Hepatocyte (in vitro differentiated cells): ENCODE data around the gene SESN1. TPM values are rescaled to one million over a fixed set of nuclear protein-coding genes. Genes with fewer than 3 reads are reported as not detected.
A peak's percentile ranks its signal among the peaks of the same experiment; 100 is the strongest.

ENCODE experiments used
- DNase-seq: peaks from one replicate; pipeline ENCODE4 v3.0.0-alpha.2; 2016; ENCODE audit warnings: low spot score
- H2AFZ ChIP-seq: fragments of 200-600 bp; sonication (generic); 2 replicates; pipeline ENCODE4 v1.6.0; 2016; ENCODE audit warnings: antibody characterized with exemption, mild to moderate bottlenecking
- H3K27ac ChIP-seq: fragments of 200-600 bp; sonication (generic); 2 replicates; pipeline ENCODE4 v1.5.1; 2016; ENCODE audit warnings: mild to moderate bottlenecking
- H3K27me3 ChIP-seq: fragments of 200-600 bp; sonication (generic); 2 replicates; pipeline ENCODE4 v1.6.1; 2016
- H3K36me3 ChIP-seq: fragments of 200-600 bp; sonication (generic); replicated peaks from 2 replicates; pipeline ENCODE4 v1.5.1; 2016; ENCODE audit warnings: low read depth; ENCODE audit not compliant: insufficient read depth
- H3K4me1 ChIP-seq: fragments of 200-600 bp; sonication (generic); 2 replicates; pipeline ENCODE4 v1.5.1; 2016; ENCODE audit warnings: mild to moderate bottlenecking, moderate library complexity; ENCODE audit not compliant: insufficient read depth
- H3K4me2 ChIP-seq: fragments of 200-600 bp; sonication (generic); 2 replicates; pipeline ENCODE4 v1.6.0; 2016
- H3K4me3 ChIP-seq: fragments of 200-600 bp; sonication (generic); 2 replicates; pipeline ENCODE4 v1.5.1; 2016; ENCODE audit warnings: mild to moderate bottlenecking
- H3K79me2 ChIP-seq: fragments of 200-600 bp; sonication (generic); 2 replicates; pipeline ENCODE4 v1.6.0; 2017; ENCODE audit warnings: mild to moderate bottlenecking
- H3K9me2 ChIP-seq: fragments of 200-600 bp; sonication (generic); replicated peaks from 2 replicates; pipeline ENCODE4 v1.6.0; 2017; ENCODE audit warnings: mild to moderate bottlenecking; ENCODE audit not compliant: insufficient read depth
- H3K9me3 ChIP-seq: fragments of 200-600 bp; sonication (generic); 2 replicates; pipeline ENCODE4 v1.5.1; 2016; ENCODE audit warnings: low read depth, mild to moderate bottlenecking
- H4K20me1 ChIP-seq: fragments of 200-600 bp; sonication (generic); 2 replicates; pipeline ENCODE4 v1.6.0; 2016; ENCODE audit warnings: mild to moderate bottlenecking; ENCODE audit not compliant: insufficient read depth, poor library complexity, severe bottlenecking
- EZH2 ChIP-seq: fragments of 200-600 bp; sonication (generic); IDR thresholded peaks from 2 replicates; pipeline ENCODE4 v1.6.1; 2016; ENCODE audit warnings: antibody characterized with exemption, mild to moderate bottlenecking, borderline replicate concordance
- EZH2phosphoT487 ChIP-seq: fragments of 200-600 bp; sonication (generic); IDR thresholded peaks from one replicate; pipeline ENCODE4 v1.6.1; 2018; ENCODE audit warnings: antibody characterized with exemption, mild to moderate bottlenecking, low read depth, moderate library complexity; ENCODE audit not compliant: unreplicated experiment, severe bottlenecking
- WGBS: methylation state at CpG from one replicate; pipeline ENCODE4 v1.1.6; 2016; ENCODE audit warnings: low lambda C conversion rate; ENCODE audit errors: missing lambda C conversion rate; 5-methylcytosine and 5-hydroxymethylcytosine counted together
- polyA plus RNA-seq: library from polyadenylated mRNA; unstranded; fragments of >200 nt; fragmentation: Nextera tagmentation; extraction: Ambion mirVana; gene quantifications from 2 replicates; pipeline ENCODE4 v1.2.1, GENCODE V29; 2016
- total RNA-seq: library from RNA; depleted of rRNA; stranded (reverse); fragments of >200 nt; gene quantifications from 2 replicates; pipeline ENCODE4 v1.2.3, GENCODE V29; 2014
- TF ChIP-seq, protein P1 (sequence below): fragments of 200-600 bp; sonication (generic); IDR thresholded peaks from 2 replicates; pipeline ENCODE4 v1.5.1; 2016; ENCODE audit warnings: antibody characterized with exemption, mild to moderate bottlenecking; ENCODE audit not compliant: poor library complexity

SESN1 gene
- total and polyA plus RNA-seq, 2 experiments from 2014 or later: 29.1 to 59.1 TPM

DNA sequence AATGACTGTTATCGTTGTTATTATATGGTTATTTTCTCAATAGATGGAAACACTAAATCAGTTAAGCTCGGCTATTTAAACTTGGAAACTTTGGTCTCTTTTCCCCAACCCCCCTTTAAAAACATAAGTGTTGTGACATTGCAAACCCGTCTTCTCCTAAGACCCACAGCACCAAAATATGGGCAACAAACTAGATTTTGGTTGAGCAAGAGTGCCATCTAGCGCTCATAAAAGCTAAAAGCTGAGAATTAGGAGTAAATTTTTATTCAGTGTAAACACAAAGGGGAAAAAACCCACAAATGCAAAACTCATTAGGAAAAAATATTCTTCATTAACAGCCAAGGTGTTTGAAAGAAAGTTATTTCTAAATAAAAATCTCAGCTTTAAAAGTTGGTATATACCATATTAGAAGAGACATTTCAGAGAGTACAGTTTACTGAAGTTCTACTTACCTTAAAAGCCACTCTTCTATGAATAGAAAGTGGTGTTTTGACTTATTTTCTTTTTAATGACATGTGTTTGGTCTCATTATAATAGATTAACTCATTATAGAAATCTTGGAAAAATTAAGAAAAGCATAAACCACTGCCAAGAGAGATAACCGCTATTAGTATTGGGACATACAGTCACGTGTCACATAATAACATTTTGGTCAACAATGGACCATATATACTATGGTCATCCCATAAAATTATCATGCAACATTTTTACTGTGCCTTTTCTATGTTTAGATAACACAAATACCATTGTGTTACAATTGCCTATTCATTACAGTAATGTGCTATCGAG lies 21.1 kb downstream of the SESN1 start:
- Histone ChIP-seq H3K27ac (no peak overlapping the region), H4K20me1 (no peaks in the 10 kb centered on the region), H2AFZ (no peak overlapping the region), H3K4me2 (no peak overlapping the region), H3K9me3 (no peaks in the 10 kb centered on the region), H3K4me1 (peaks cover 23% of the 10 kb centered on the region), H3K4me3 (no peak overlapping the region), H3K36me3 (no peaks in the 10 kb centered on the region), H3K79me2 (peaks cover 23% of the 10 kb centered on the region), H3K9me2 (no peaks in the 10 kb centered on the region), H3K27me3 (no peaks in the 10 kb centered on the region)
- 48% methylated on average over 7 of the region's 7 CpGs for WGBS
- DNase-seq: peak; percentile 77
- no peak for TF ChIP-seq EZH2
- TF ChIP-seq, protein P1, sequence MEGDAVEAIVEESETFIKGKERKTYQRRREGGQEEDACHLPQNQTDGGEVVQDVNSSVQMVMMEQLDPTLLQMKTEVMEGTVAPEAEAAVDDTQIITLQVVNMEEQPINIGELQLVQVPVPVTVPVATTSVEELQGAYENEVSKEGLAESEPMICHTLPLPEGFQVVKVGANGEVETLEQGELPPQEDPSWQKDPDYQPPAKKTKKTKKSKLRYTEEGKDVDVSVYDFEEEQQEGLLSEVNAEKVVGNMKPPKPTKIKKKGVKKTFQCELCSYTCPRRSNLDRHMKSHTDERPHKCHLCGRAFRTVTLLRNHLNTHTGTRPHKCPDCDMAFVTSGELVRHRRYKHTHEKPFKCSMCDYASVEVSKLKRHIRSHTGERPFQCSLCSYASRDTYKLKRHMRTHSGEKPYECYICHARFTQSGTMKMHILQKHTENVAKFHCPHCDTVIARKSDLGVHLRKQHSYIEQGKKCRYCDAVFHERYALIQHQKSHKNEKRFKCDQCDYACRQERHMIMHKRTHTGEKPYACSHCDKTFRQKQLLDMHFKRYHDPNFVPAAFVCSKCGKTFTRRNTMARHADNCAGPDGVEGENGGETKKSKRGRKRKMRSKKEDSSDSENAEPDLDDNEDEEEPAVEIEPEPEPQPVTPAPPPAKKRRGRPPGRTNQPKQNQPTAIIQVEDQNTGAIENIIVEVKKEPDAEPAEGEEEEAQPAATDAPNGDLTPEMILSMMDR: peak; percentile 78
- no peak for TF ChIP-seq EZH2phosphoT487

DNA sequence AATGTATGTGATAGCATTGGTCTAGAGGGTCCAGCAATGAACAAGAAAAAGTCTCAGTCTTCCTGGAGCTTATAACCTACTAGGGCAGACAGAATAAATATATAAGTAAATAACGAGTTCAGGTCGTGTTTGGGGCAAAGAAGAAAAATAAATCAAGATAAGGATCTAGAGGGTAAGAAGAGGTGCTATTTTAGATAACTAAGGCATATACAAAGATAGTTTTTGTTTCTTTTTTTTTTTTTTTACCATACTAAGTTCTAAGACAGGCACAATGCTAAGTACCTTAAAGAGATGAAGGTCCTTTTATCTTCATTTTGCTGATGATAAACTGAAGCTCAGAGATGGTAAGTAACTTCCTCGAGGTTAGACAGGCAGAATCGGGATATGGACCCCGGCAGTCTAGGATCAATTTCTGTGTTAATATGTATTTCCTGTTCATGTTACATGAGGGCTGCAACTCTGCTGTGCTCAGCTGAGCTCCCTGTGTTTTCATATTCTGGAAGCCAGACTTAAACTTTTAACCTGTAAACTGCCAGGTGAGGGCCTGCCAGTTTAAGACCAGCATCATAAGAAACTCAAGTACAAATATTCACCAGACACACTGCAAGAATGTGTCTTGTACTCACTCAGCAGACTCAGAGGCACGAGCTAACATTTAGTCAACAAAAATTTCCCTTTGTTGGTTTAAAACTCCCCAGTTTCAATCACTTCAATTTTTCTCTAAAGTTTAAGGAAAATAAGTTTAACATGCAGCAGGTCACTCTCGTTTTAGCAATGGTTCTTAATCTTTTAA lies 23.3 kb downstream of the SESN1 start:
- Histone ChIP-seq H3K9me3 (no peaks in the 10 kb centered on the region), H3K4me1 (peaks cover 17% of the 10 kb centered on the region), H4K20me1 (no peaks in the 10 kb centered on the region), H3K27ac (no peak overlapping the region), H2AFZ (no peak overlapping the region), H3K79me2 (peaks cover 16% of the 10 kb centered on the region), H3K27me3 (no peaks in the 10 kb centered on the region), H3K4me2 (peak overlapping the region; percentile 17), H3K4me3 (no peak overlapping the region), H3K9me2 (no peaks in the 10 kb centered on the region), H3K36me3 (no peaks in the 10 kb centered on the region)
- DNase-seq: no peak
- 35% methylated on average over 7 of the region's 7 CpGs for WGBS
- TF ChIP-seq, protein P1: no peak
- TF ChIP-seq EZH2 (no peak), EZH2phosphoT487 (no peak)

DNA sequence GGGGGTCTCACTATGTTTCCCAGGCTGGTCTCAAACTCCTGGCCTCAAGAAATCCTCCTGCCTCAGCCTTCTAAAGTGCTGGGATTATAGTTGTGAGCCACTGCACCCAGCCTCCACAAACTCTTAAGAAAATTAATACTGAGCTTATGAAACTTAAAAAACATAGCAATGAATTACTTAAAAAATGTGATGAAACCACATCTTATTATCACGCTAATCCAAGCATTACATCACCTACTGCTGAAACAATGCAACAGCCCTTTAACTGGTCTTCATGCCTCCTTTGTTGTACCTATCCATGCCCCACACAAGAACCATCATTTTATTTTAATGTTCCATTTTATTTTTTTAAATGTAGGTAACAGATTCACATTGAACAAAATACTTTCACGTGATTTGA lies 24.9 kb downstream of the SESN1 start:
- Histone ChIP-seq H3K4me1 (peaks cover 17% of the 10 kb centered on the region), H3K79me2 (peaks cover 21% of the 10 kb centered on the region), H3K9me2 (no peaks in the 10 kb centered on the region), H3K27ac (no peak overlapping the region), H3K9me3 (no peaks in the 10 kb centered on the region), H3K36me3 (no peaks in the 10 kb centered on the region), H2AFZ (no peak overlapping the region), H3K4me3 (no peak overlapping the region), H3K27me3 (no peaks in the 10 kb centered on the region), H4K20me1 (no peaks in the 10 kb centered on the region), H3K4me2 (no peak overlapping the region)
- WGBS: 97% methylated on average over 2 of the region's 2 CpGs
- TF ChIP-seq EZH2: no peak
- no peak for TF ChIP-seq EZH2phosphoT487
- TF ChIP-seq, protein P1: no peak
- no peak for DNase-seq
